ENCODE measurements around the gene C11orf52. TPM values are rescaled to one million over a fixed set of nuclear protein-coding genes. Genes with fewer than 3 reads are reported as not detected.
A peak's percentile ranks its signal among the peaks of the same experiment; 100 is the strongest.

C11orf52 gene
- total and polyA plus RNA-seq, 2 of the 4 experiments (the other 2 are of a cell fraction) = 0.90 to 1.1 TPM

- H3K9me1 ChIP-seq (ENCODE audit: insufficient read depth, low read length) = peaks cover 31% of the 10 kb centered on the region
- peak overlapping the region; percentile 58 to 71; a peak in 3 of 4 replicates for H4K8ac ChIP-seq (ENCODE audit: low read depth in 2 of 2, low read length in 2 of 2)
- peak overlapping the region; percentile 72 for H2BK5ac ChIP-seq (ENCODE audit: low read depth, low read length, poor library complexity, severe bottlenecking)
- H3K4me1 ChIP-seq (ENCODE audit: control insufficient read depth, insufficient read depth, low read length) = peaks cover 31% of the 10 kb centered on the region
- TF ChIP-seq POLR2A (IDR thresholded peaks at IDR 0.05; ENCODE audit: low read depth, low read length) (no peak), CHD1 (IDR thresholded peaks at IDR 0.05; ENCODE audit: low read depth, low read length) (no peak), MXI1 (IDR thresholded peaks at IDR 0.05; ENCODE audit: borderline replicate concordance, low read depth, low read length) (no peak), SMC3 (IDR thresholded peaks at IDR 0.05; ENCODE audit: low read depth, low read length) (no peak), BHLHE40 (IDR thresholded peaks at IDR 0.05; ENCODE audit: low read depth, low read length) (no peak), NFE2L2 (IDR thresholded peaks at IDR 0.05; ENCODE audit: low read depth, low read length) (no peak), RAD21 (IDR thresholded peaks at IDR 0.05; ENCODE audit: low read length) (no peak), ELK1 (IDR thresholded peaks at IDR 0.05; ENCODE audit: borderline replicate concordance, low read depth, low read length) (no peak), FOS (IDR thresholded peaks at IDR 0.05; ENCODE audit: low read depth, low read length) (no peak), RFX5 (IDR thresholded peaks at IDR 0.05; ENCODE audit: low read depth, low read length) (no peak), RCOR1 (IDR thresholded peaks at IDR 0.05; ENCODE audit: insufficient replicate concordance, low read length) (no peak), MAFK (IDR thresholded peaks at IDR 0.05; ENCODE audit: low read depth, low read length) (no peak), CEBPB (IDR thresholded peaks at IDR 0.05; ENCODE audit: low read depth, low read length) (no peak), MAZ (IDR thresholded peaks at IDR 0.05; ENCODE audit: borderline replicate concordance, low read depth, low read length) (no peak), USF2 (IDR thresholded peaks at IDR 0.05; ENCODE audit: low read depth, low read length) (no peak)
- TF ChIP-seq, protein P1, sequence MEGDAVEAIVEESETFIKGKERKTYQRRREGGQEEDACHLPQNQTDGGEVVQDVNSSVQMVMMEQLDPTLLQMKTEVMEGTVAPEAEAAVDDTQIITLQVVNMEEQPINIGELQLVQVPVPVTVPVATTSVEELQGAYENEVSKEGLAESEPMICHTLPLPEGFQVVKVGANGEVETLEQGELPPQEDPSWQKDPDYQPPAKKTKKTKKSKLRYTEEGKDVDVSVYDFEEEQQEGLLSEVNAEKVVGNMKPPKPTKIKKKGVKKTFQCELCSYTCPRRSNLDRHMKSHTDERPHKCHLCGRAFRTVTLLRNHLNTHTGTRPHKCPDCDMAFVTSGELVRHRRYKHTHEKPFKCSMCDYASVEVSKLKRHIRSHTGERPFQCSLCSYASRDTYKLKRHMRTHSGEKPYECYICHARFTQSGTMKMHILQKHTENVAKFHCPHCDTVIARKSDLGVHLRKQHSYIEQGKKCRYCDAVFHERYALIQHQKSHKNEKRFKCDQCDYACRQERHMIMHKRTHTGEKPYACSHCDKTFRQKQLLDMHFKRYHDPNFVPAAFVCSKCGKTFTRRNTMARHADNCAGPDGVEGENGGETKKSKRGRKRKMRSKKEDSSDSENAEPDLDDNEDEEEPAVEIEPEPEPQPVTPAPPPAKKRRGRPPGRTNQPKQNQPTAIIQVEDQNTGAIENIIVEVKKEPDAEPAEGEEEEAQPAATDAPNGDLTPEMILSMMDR (conservative IDR thresholded peaks at IDR 0.05; ENCODE audit: low read depth, low read length) = no peak
- H2AK5ac ChIP-seq (ENCODE audit: low read depth, low read length) = peak overlapping the region; percentile 70
- dilution Hi-C loops (cut with HindIII; ENCODE audit: low sequenced_read_pairs, unreplicated experiment) (no loop called here), in situ Hi-C loops (cut with MboI; ENCODE audit: low sequenced_read_pairs) (loop anchor here (5.0 kb wide), 1 partner anchor 39 kb away; no protein-coding TSS in a partner anchor), intact Hi-C loops (cut with micrococcal nuclease) (loop anchor here (2.0 kb wide), 1 partner anchor 59 kb away; the partner anchor contains the start of genes CFAP68 and FDXACB1)
- peak overlapping the region; percentile 87 for H3K4ac ChIP-seq (ENCODE audit: low read depth, low read length)
- H2AK9ac ChIP-seq (replicated peaks; ENCODE audit: low read depth, low read length, poor library complexity) = peak overlapping the region; percentile 94
- ChIA-PET POLR2A (ENCODE audit: unreplicated experiment) (interaction anchor here (1.3 kb wide), 1 partner anchor 40 kb away, joined by 3 read pairs; no protein-coding TSS in a partner anchor), CTCF (interaction anchor here (0.5 to 0.6 kb wide), 2 partner anchors 38 to 327 kb away, joined by 3 to 4 read pairs; no protein-coding TSS in a partner anchor)
- peak overlapping the region; percentile 95 for H3K4me2 ChIP-seq (ENCODE audit: low read depth, low read length)
- DNase-seq (no peak), ATAC-seq (ENCODE audit: low read depth) (no peak)
- H3K27ac ChIP-seq (ENCODE audit: insufficient read depth, low read length) = peak overlapping the region; percentile 28
- peak overlapping the region; percentile 64 for H3K14ac ChIP-seq (replicated peaks; ENCODE audit: low read depth, low read length)
- H3K4me3 ChIP-seq (ENCODE audit: insufficient read depth, low read depth, low read length) = peak overlapping the region; percentile 84
- H3K27me3 ChIP-seq (ENCODE audit: control insufficient read depth, insufficient read depth, low read length) = no peaks in the 10 kb centered on the region
- H3K9me3 ChIP-seq (ENCODE audit: control insufficient read depth, insufficient read depth, low read length) = no peaks in the 10 kb centered on the region
- H2BK120ac ChIP-seq (ENCODE audit: low read depth, low read length) = peak overlapping the region; percentile 68
- no peaks in the 10 kb centered on the region for H3K36me3 ChIP-seq (ENCODE audit: control insufficient read depth, insufficient read depth, low read length)
- H3K23ac ChIP-seq (ENCODE audit: low read depth, low read length) = peak overlapping the region; percentile 95
- H4K20me1 ChIP-seq (ENCODE audit: insufficient read depth, low read length) = no peaks in the 10 kb centered on the region
- peak overlapping the region; percentile 64 for H2BK20ac ChIP-seq (ENCODE audit: low read depth, low read length)
- H3K18ac ChIP-seq (ENCODE audit: low read depth, low read length) = peak overlapping the region; percentile 2; the same call in 1 of the 2 replicates
- no TSS peak for BruUV-seq (replicated peaks)
- H3K56ac ChIP-seq (ENCODE audit: extremely low read depth, insufficient read depth, low read length) = no peak overlapping the region
- H4K91ac ChIP-seq (ENCODE audit: insufficient read depth, low read depth, low read length) = peak overlapping the region; percentile 75
- H2AFZ ChIP-seq (replicated peaks; ENCODE audit: low read length, poor library complexity) = peak overlapping the region; percentile 99
- H3K79me1 ChIP-seq (ENCODE audit: low read depth in 1 of 2, low read length in 2 of 2) = peaks cover 16 to 49% of the 10 kb centered on the region in 2 experiments
- H3K9ac ChIP-seq (ENCODE audit: low read depth, low read length) = peak overlapping the region; percentile 25
- peak overlapping the region; percentile 76; the same call in 2 of the 3 replicates for H2BK15ac ChIP-seq (ENCODE audit: low read depth, low read length)
- H4K5ac ChIP-seq (ENCODE audit: low read depth, low read length) = peak overlapping the region; percentile 3; the same call in 1 of the 2 replicates
- 0% methylated on average over 1 of the region's 7 CpGs; no CpG with 5 or more reads in 1 of the 2 experiments for WGBS, 2 experiments (ENCODE audit: extremely low coverage in 2 of 2, insufficient read length in 1 of 2)
Measured at GRCh38 chr11:111937844-111938243, 19.1 kb downstream of the C11orf52 start.
